PC-9 (cell line): ENCODE measurements around the gene PLSCR2. TPM values are rescaled to one million over a fixed set of nuclear protein-coding genes. Genes with fewer than 3 reads are reported as not detected.

Experiments
- BruUV-seq: library from RNA; stranded (reverse); fragments of 400-500 nt; replicated peaks from 2 replicates; lab custom pipeline; 2021; lab: Mats Ljungman, UMichigan
- CTCF ChIA-PET: fragments of 300-600 bp; sonication (Branson Sonifier 250); formaldehyde crosslinking; loops from one replicate; lab custom pipeline; 2022; ENCODE audit warnings: antibody characterized with exemption; lab: Charles Lee
- POLR2A ChIA-PET: fragments of 300-600 bp; sonication (Branson Sonifier 250); formaldehyde crosslinking; loops from one replicate; lab custom pipeline; 2022; ENCODE audit warnings: antibody characterized with exemption; ENCODE audit not compliant: unreplicated experiment; lab: Charles Lee
- DNase-seq, 2 experiments: peaks; one replicate each; pipeline versions ENCODE4 v3.0.0 to v3.0.0-alpha.2; 2015 to 2022; ENCODE audit warnings: mixed read lengths in 1 of 2
- H2AFZ ChIP-seq: fragments of 200-600 bp; sonication (generic); 2 replicates; pipeline ENCODE4 v1.8.1; 2017; ENCODE audit warnings: antibody characterized with exemption
- H3F3A ChIP-seq: fragments of 200-600 bp; sonication (generic); 2 replicates; pipeline ENCODE4 v1.8.1; 2017; ENCODE audit warnings: antibody characterized with exemption, mild to moderate bottlenecking, low read depth; ENCODE audit not compliant: insufficient read depth
- H3K27ac ChIP-seq: fragments of 200-600 bp; sonication (generic); 2 replicates; pipeline ENCODE4 v1.6.1; 2016; ENCODE audit warnings: mixed run types
- H3K27me3 ChIP-seq: fragments of 200-600 bp; sonication (generic); 2 replicates; pipeline ENCODE4 v1.6.1; 2016; ENCODE audit warnings: low read depth, mixed run types; ENCODE audit not compliant: insufficient read depth
- H3K36me3 ChIP-seq: fragments of 200-600 bp; sonication (generic); 2 replicates; pipeline ENCODE4 v1.6.1; 2016; ENCODE audit warnings: low read depth, mixed run types
- H3K4me1 ChIP-seq: fragments of 200-600 bp; sonication (generic); replicated peaks from 2 replicates; pipeline ENCODE4 v1.6.1; 2016; ENCODE audit warnings: mixed run types; ENCODE audit not compliant: insufficient read depth
- H3K4me2 ChIP-seq: fragments of 200-600 bp; sonication (generic); 2 replicates; pipeline ENCODE4 v1.6.1; 2017; ENCODE audit warnings: mixed run types
- H3K4me3 ChIP-seq: fragments of 200-600 bp; sonication (generic); 2 replicates; pipeline ENCODE4 v1.6.1; 2016; ENCODE audit warnings: mixed run types
- H3K79me2 ChIP-seq: fragments of 200-600 bp; sonication (generic); 2 replicates; pipeline ENCODE4 v1.6.1; 2017; ENCODE audit warnings: low read depth, mixed run types
- H3K9me2 ChIP-seq: fragments of 200-600 bp; sonication (generic); 2 replicates; pipeline ENCODE4 v1.8.1; 2017; ENCODE audit warnings: mild to moderate bottlenecking; ENCODE audit not compliant: insufficient read depth
- H3K9me3 ChIP-seq: fragments of 200-600 bp; sonication (generic); 2 replicates; pipeline ENCODE4 v1.8.1; 2016; ENCODE audit warnings: low read depth; ENCODE audit not compliant: insufficient read depth
- H4K20me1 ChIP-seq: fragments of 200-600 bp; sonication (generic); 2 replicates; pipeline ENCODE4 v1.8.1; 2017; ENCODE audit not compliant: insufficient read depth
- EZH2 ChIP-seq: fragments of 200-600 bp; sonication (generic); IDR thresholded peaks from 2 replicates; pipeline ENCODE4 v1.8.0; 2017; ENCODE audit warnings: antibody characterized with exemption, low read depth
- intact Hi-C: fragments of 100-400 bp; cut with micrococcal nuclease; formaldehyde crosslinking; loops from one replicate; pipeline ENCODE4 v1.10.0; 2022; ENCODE audit not compliant: unreplicated experiment
- total RNA-seq: library from RNA; stranded (reverse); gene quantifications from 2 replicates; pipeline ENCODE4 v1.2.3, GENCODE V29; 2021
- TF ChIP-seq, protein P1 (sequence below): fragments of 200-600 bp; sonication (generic); conservative IDR thresholded peaks from 2 replicates; pipeline ENCODE4 v1.6.1; 2017; ENCODE audit warnings: mixed run types, antibody characterized with exemption, mild to moderate bottlenecking, moderate library complexity

PLSCR2 gene
- total RNA-seq, 1 experiment from 2014 or later: not detected

DNA sequence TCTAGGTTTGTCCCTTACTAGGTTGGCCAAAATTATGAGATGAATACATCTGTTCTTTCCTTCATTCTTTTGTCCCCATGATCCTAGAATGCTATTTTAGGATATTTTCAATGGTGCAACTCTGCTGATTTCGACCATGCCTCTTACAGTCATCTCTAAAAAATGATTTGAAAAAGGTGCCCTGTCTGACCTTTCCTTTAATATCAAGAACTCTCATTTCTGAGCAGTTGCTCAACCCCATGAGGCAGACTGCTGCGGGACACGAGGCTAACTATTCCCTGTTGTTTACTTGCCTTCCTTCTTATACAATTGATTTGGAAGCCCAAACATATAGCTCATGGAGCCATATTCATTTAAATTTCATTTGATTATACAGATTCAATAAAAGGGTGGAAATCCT, 14.6 kb downstream of the PLSCR2 start:
- intact Hi-C loops: no loop called here
- H3F3A ChIP-seq: no peaks in the 10 kb centered on the region
- no peaks in the 10 kb centered on the region for H3K9me3 ChIP-seq
- TF ChIP-seq, protein P1, sequence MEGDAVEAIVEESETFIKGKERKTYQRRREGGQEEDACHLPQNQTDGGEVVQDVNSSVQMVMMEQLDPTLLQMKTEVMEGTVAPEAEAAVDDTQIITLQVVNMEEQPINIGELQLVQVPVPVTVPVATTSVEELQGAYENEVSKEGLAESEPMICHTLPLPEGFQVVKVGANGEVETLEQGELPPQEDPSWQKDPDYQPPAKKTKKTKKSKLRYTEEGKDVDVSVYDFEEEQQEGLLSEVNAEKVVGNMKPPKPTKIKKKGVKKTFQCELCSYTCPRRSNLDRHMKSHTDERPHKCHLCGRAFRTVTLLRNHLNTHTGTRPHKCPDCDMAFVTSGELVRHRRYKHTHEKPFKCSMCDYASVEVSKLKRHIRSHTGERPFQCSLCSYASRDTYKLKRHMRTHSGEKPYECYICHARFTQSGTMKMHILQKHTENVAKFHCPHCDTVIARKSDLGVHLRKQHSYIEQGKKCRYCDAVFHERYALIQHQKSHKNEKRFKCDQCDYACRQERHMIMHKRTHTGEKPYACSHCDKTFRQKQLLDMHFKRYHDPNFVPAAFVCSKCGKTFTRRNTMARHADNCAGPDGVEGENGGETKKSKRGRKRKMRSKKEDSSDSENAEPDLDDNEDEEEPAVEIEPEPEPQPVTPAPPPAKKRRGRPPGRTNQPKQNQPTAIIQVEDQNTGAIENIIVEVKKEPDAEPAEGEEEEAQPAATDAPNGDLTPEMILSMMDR: no peak
- TF ChIP-seq EZH2: no peak
- H3K27me3 ChIP-seq: no peaks in the 10 kb centered on the region
- H2AFZ ChIP-seq: peak overlapping the region; percentile 48; the same call in 1 of the 2 replicates
- no peaks in the 10 kb centered on the region for H4K20me1 ChIP-seq
- H3K79me2 ChIP-seq: no peaks in the 10 kb centered on the region
- H3K9me2 ChIP-seq: 0 out of 2 replicates have a peak, but pooled peaks cover 3% of the 10 kb centered on the region
- H3K4me1 ChIP-seq: no peaks in the 10 kb centered on the region
- no peak overlapping the region for H3K27ac ChIP-seq
- DNase-seq: no peak
- BruUV-seq: no TSS peak
- no peaks in the 10 kb centered on the region for H3K36me3 ChIP-seq
- no peak overlapping the region for H3K4me2 ChIP-seq
- ChIA-PET CTCF (no interaction called here), POLR2A (no interaction called here)
- no peak overlapping the region for H3K4me3 ChIP-seq

DNA sequence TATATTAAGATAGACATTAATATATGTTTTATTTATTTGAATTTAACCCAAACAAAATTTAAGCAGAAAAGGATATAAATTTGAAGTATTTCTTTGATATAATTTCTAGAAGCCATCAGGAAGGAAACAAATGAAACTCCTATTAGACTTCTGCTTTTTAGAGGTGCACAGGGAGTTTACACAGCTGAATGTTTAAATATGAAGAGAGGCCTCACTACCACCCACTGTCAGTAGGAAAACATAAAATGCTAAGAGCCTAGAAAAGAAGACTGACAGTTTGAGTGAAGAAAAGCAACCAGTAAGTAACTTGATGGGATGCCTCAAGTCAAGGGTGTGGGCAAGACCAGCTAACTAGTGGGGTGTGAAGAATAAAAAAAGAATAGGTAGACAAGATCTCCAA, 19.7 kb downstream of the PLSCR2 start:
- no peak for DNase-seq
- Histone ChIP-seq H3K4me1 (no peaks in the 10 kb centered on the region), H2AFZ (no peak overlapping the region), H3K4me3 (no peak overlapping the region), H3F3A (no peaks in the 10 kb centered on the region), H3K36me3 (no peaks in the 10 kb centered on the region), H3K4me2 (no peak overlapping the region), H4K20me1 (no peaks in the 10 kb centered on the region), H3K9me3 (no peaks in the 10 kb centered on the region), H3K27me3 (no peaks in the 10 kb centered on the region), H3K27ac (no peak overlapping the region), H3K79me2 (no peaks in the 10 kb centered on the region), H3K9me2 (0 out of 2 replicates have a peak, but pooled peaks cover 3% of the 10 kb centered on the region)
- BruUV-seq: no TSS peak
- intact Hi-C loops: no loop called here
- TF ChIP-seq, protein P1: no peak
- no peak for TF ChIP-seq EZH2
- ChIA-PET POLR2A (no interaction called here), CTCF (no interaction called here)

DNA sequence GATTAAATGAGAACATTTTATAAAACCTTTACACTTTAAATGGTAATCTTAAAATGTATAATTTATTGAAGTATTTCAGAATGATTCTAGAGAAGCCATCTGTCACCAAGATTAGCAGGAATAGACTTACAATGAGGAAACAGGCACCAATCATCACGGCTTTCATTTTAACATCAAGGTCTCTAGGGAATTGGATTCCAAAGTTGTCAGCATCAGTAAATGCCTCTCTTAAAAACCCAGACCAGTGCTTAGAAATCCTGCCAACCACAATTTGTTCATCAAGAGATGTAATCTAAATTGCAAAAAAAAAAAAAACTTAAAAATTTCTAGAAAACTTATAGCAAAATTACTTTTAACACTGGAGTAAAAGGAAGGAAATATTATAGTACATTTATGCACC, 20.3 kb downstream of the PLSCR2 start:
- Histone ChIP-seq H3F3A (no peaks in the 10 kb centered on the region), H3K27ac (no peak overlapping the region), H3K4me1 (no peaks in the 10 kb centered on the region), H3K27me3 (no peaks in the 10 kb centered on the region), H2AFZ (no peak overlapping the region), H3K4me2 (no peak overlapping the region), H4K20me1 (no peaks in the 10 kb centered on the region), H3K79me2 (no peaks in the 10 kb centered on the region), H3K9me2 (0 out of 2 replicates have a peak, but pooled peaks cover 3% of the 10 kb centered on the region), H3K9me3 (no peaks in the 10 kb centered on the region), H3K4me3 (no peak overlapping the region), H3K36me3 (no peaks in the 10 kb centered on the region)
- DNase-seq: no peak
- CTCF ChIA-PET: no interaction called here
- intact Hi-C loops: no loop called here
- POLR2A ChIA-PET: no interaction called here
- TF ChIP-seq, protein P1: no peak
- no peak for TF ChIP-seq EZH2
- no TSS peak for BruUV-seq
